ENCODE data around the gene WSB1.

DNA sequence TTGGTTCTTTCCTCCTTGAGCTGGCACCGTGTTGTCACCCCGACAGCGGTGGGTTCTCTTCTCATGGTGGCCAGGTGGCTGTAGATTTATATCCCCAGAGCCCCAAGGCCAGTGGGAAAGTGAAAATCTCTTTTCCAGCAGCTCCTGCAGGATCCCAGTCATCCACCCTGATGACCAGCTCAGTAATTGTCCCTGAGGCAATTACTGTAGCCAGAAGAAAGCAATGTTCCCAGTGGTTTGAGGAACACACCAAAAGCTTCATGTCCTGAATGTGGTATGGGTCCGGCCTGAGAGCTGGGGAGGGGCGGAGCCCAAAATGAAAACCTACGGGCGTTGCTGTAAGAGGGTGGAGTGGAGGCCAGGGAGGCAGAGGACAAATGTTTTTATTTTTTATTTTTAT, 69.0 kb downstream of the WSB1 start:
- TF ChIP-seq TAF1 (IDR thresholded peaks at IDR 0.05; ENCODE audit: borderline replicate concordance, low read depth, low read length) (no peak), POLR2A (IDR thresholded peaks at IDR 0.05; ENCODE audit: low read depth, low read length) (no peak)

Data from GM12892 (cell line).